ENCODE measurements around the gene NR3C1. TPM values are rescaled to one million over a fixed set of nuclear protein-coding genes. Genes with fewer than 3 reads are reported as not detected.

The NR3C1 gene
- total RNA-seq, 1 experiment from 2014 or later, result 12.7 TPM

- Histone ChIP-seq H3K36me3 (ENCODE audit: insufficient read depth, low read length, poor library complexity, severe bottlenecking) (no peaks in the 10 kb centered on the region), H3K27ac (ENCODE audit: low read depth, low read length, poor library complexity, severe bottlenecking) (no peak overlapping the region), H3K4me1 (ENCODE audit: insufficient read depth, low read length, poor library complexity, severe bottlenecking) (no peaks in the 10 kb centered on the region), H3K4me3 (ENCODE audit: low read depth, low read length, poor library complexity, severe bottlenecking) (no peak overlapping the region), H3K27me3 (replicated peaks; ENCODE audit: insufficient read depth, low read depth, low read length, poor library complexity) (no peaks in the 10 kb centered on the region), H3K9me3 (ENCODE audit: low read depth, low read length, poor library complexity, severe bottlenecking) (no peaks in the 10 kb centered on the region)
- DNase-seq (ENCODE audit: low spot score), result no peak
- POLR2A ChIA-PET (ENCODE audit: low non-redundant PET), result interaction anchor here (0.5 kb wide), 1 partner anchor 18 kb away, joined by 3 read pairs; no protein-coding TSS in a partner anchor
- no TSS peak for BruUV-seq (replicated peaks)
- CTCF ChIA-PET, result no interaction called here
- no peak for TF ChIP-seq EZH2 (IDR thresholded peaks at IDR 0.05; ENCODE audit: borderline replicate concordance, low read depth, low read length, poor library complexity, severe bottlenecking)
- no peak for TF ChIP-seq CTCF (conservative IDR thresholded peaks at IDR 0.05; ENCODE audit: low read depth, low read length)
- intact Hi-C loops (cut with micrococcal nuclease; ENCODE audit: unreplicated experiment), result no loop called here
Observed at GRCh38 chr5:143418140-143418866, 14.8 kb upstream of the NR3C1 start.

DNA sequence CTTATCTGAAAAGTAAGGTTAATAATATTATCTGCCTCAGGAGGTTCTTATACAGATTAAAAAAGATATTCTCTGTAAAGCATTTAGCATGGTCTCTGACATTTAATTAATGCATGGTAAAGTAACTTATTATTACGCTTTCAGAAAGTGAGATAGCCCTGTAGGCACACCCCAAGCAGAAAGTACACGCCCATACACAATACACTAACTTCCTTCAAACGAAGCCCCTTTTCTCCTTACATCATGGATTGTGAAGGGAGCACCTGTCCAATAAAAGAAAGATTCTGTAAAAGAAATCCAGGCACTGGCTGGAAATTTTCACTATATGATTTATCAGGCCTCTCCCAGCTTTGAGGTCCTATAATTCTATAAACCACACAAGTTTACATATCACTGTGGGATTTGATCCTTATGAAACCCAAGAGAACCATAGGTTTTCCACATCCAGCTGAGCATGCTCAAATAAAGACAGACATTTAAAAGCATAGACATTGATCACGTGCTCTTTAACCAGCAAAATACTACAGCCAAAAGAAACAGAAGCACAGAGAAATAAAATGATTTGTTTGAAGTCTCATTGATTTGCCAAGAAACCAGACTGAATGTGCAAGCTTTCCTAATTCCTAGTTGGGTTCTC, 14.1 kb upstream of the NR3C1 start:
- DNase-seq (ENCODE audit: low spot score), result no peak
- no peak for TF ChIP-seq EZH2 (IDR thresholded peaks at IDR 0.05; ENCODE audit: borderline replicate concordance, low read depth, low read length, poor library complexity, severe bottlenecking)
- no peak for TF ChIP-seq CTCF (conservative IDR thresholded peaks at IDR 0.05; ENCODE audit: low read depth, low read length)
- H3K9me3 ChIP-seq (ENCODE audit: low read depth, low read length, poor library complexity, severe bottlenecking), result no peaks in the 10 kb centered on the region
- intact Hi-C loops (cut with micrococcal nuclease; ENCODE audit: unreplicated experiment), result no loop called here
- CTCF ChIA-PET, result no interaction called here
- no peaks in the 10 kb centered on the region for H3K27me3 ChIP-seq (replicated peaks; ENCODE audit: insufficient read depth, low read depth, low read length, poor library complexity)
- no TSS peak for BruUV-seq (replicated peaks)
- no peaks in the 10 kb centered on the region for H3K36me3 ChIP-seq (ENCODE audit: insufficient read depth, low read length, poor library complexity, severe bottlenecking)
- POLR2A ChIA-PET (ENCODE audit: low non-redundant PET), result no interaction called here
- H3K27ac ChIP-seq (ENCODE audit: low read depth, low read length, poor library complexity, severe bottlenecking), result no peak overlapping the region
- no peak overlapping the region for H3K4me3 ChIP-seq (ENCODE audit: low read depth, low read length, poor library complexity, severe bottlenecking)
- H3K4me1 ChIP-seq (ENCODE audit: insufficient read depth, low read length, poor library complexity, severe bottlenecking), result no peaks in the 10 kb centered on the region

- DNase-seq (ENCODE audit: low spot score), result no peak
- no TSS peak for BruUV-seq (replicated peaks)
Observed at GRCh38 chr5:143416411-143416810, 12.9 kb upstream of the NR3C1 start.

More at GRCh38 chr5:143416411-143416810, 12.9 kb upstream of the NR3C1 start:
- Histone ChIP-seq H3K27me3 (replicated peaks; ENCODE audit: insufficient read depth, low read depth, low read length, poor library complexity) (no peaks in the 10 kb centered on the region), H3K36me3 (ENCODE audit: insufficient read depth, low read length, poor library complexity, severe bottlenecking) (no peaks in the 10 kb centered on the region), H3K9me3 (ENCODE audit: low read depth, low read length, poor library complexity, severe bottlenecking) (no peaks in the 10 kb centered on the region), H3K27ac (ENCODE audit: low read depth, low read length, poor library complexity, severe bottlenecking) (no peak overlapping the region), H3K4me1 (ENCODE audit: insufficient read depth, low read length, poor library complexity, severe bottlenecking) (no peaks in the 10 kb centered on the region), H3K4me3 (ENCODE audit: low read depth, low read length, poor library complexity, severe bottlenecking) (no peak overlapping the region)
- intact Hi-C loops (cut with micrococcal nuclease; ENCODE audit: unreplicated experiment), result no loop called here
- POLR2A ChIA-PET (ENCODE audit: low non-redundant PET), result no interaction called here
- no peak for TF ChIP-seq EZH2 (IDR thresholded peaks at IDR 0.05; ENCODE audit: borderline replicate concordance, low read depth, low read length, poor library complexity, severe bottlenecking)
- CTCF ChIA-PET, result no interaction called here

All from A673 (cell line).